Panc1 (cell line): Measurements from ENCODE around the gene MAST4. TPM values are rescaled to one million over a fixed set of nuclear protein-coding genes. Genes with fewer than 3 reads are reported as not detected.

Experiments used
- ATAC-seq: fragments of 200-7000 bp; cut with Tn5 transposase; 2 replicates; pipeline ENCODE4 v1.9.1; 2020; ENCODE audit warnings: mild to moderate bottlenecking, moderate library complexity
- BruUV-seq: library from RNA; stranded (reverse); fragments of 400-500 nt; replicated peaks from 2 replicates; lab custom pipeline; 2021; lab: Mats Ljungman, UMichigan
- CTCF ChIA-PET: fragments of 300-600 bp; sonication (Branson Sonifier 250); formaldehyde crosslinking; loops from one replicate; lab custom pipeline; 2022; ENCODE audit warnings: antibody characterized with exemption; lab: Charles Lee
- POLR2A ChIA-PET: fragments of 300-600 bp; sonication (Branson Sonifier 250); formaldehyde crosslinking; loops from one replicate; lab custom pipeline; 2022; ENCODE audit warnings: antibody characterized with exemption; lab: Charles Lee
- DNase-seq: peaks from one replicate; pipeline ENCODE4 v3.0.0-alpha.2; 2010; ENCODE audit warnings: low read depth, low spot score
- H3K27ac ChIP-seq: 2 replicates; pipeline ENCODE4 v1.5.1; 2011; ENCODE audit warnings: mild to moderate bottlenecking, low read length, inconsistent platforms
- H3K27me3 ChIP-seq: fragments of 200-500 bp; sonication (Bioruptor generic); 2 replicates; pipeline ENCODE4 v1.6.0; 2014; ENCODE audit warnings: low read length, inconsistent platforms; ENCODE audit not compliant: control insufficient read depth, insufficient read depth
- H3K36me3 ChIP-seq: fragments of 200-500 bp; sonication (Bioruptor generic); 2 replicates; pipeline ENCODE4 v1.5.1; 2014; ENCODE audit warnings: inconsistent platforms, mild to moderate bottlenecking, low read length, moderate library complexity; ENCODE audit not compliant: control insufficient read depth, insufficient read depth
- H3K4me1 ChIP-seq: 2 replicates; pipeline ENCODE4 v1.5.1; 2011; ENCODE audit warnings: inconsistent platforms, mild to moderate bottlenecking, low read length, moderate library complexity; ENCODE audit not compliant: control insufficient read depth, insufficient read depth
- H3K4me3 ChIP-seq, 2 experiments: 2 replicates each; pipeline ENCODE4 v1.5.1; 2011 to 2012; ENCODE audit warnings: low read depth in 2 of 2, low read length in 2 of 2, mild to moderate bottlenecking in 2 of 2, inconsistent platforms in 1 of 2, moderate library complexity in 1 of 2
- H3K9me3 ChIP-seq: fragments of 200-500 bp; sonication (Bioruptor generic); 2 replicates; pipeline ENCODE4 v1.5.1; 2014; ENCODE audit warnings: low read depth, mild to moderate bottlenecking, inconsistent platforms, low read length, moderate library complexity; ENCODE audit not compliant: control insufficient read depth, insufficient read depth
- POLR2AphosphoS5 ChIP-seq: IDR thresholded peaks from 2 replicates; pipeline ENCODE4 v1.6.1; 2012; ENCODE audit warnings: mild to moderate bottlenecking, low read depth, low read length, moderate library complexity
- SIN3A ChIP-seq: IDR thresholded peaks from 2 replicates; pipeline ENCODE4 v1.6.1; 2012; ENCODE audit warnings: low read depth, mild to moderate bottlenecking, low read length, moderate library complexity, borderline replicate concordance; ENCODE audit not compliant: insufficient read depth
- TCF7L2 ChIP-seq: IDR thresholded peaks from 2 replicates; pipeline ENCODE4 v1.6.1; 2011; ENCODE audit warnings: mild to moderate bottlenecking, low read depth, low read length, inconsistent platforms
- in situ Hi-C: cut with HindIII; loops from 2 replicates; pipeline ENCODE4 v1.10.0; 2016; ENCODE audit warnings: low sequenced_read_pairs, low pct_unique_long_range_greater_than_20kb
- intact Hi-C: fragments of 100-400 bp; cut with micrococcal nuclease; formaldehyde crosslinking; loops from one replicate; pipeline ENCODE4 v1.10.0; 2022; ENCODE audit not compliant: unreplicated experiment
- total RNA-seq: library from RNA; stranded (reverse); gene quantifications from one replicate; pipeline ENCODE4 v1.2.1, GENCODE V29; 2021; ENCODE audit not compliant: unreplicated experiment
- TF ChIP-seq, protein P1 (sequence below), 2 experiments: IDR thresholded peaks; 2 replicates each; pipeline ENCODE4 v1.6.1; 2011 to 2012; ENCODE audit warnings: low read depth in 2 of 2, control low read depth in 1 of 2, low read length in 1 of 2, mild to moderate bottlenecking in 1 of 2, moderate library complexity in 1 of 2; ENCODE audit not compliant: insufficient read depth in 1 of 2
- TF ChIP-seq, protein P2 (sequence below): fragments of 450-650 bp; IDR thresholded peaks from 2 replicates; pipeline ENCODE4 v1.5.1; 2017; ENCODE audit warnings: mild to moderate bottlenecking

MAST4 gene
- total RNA-seq, 1 experiment from 2014 or later: 1.8 TPM

DNA sequence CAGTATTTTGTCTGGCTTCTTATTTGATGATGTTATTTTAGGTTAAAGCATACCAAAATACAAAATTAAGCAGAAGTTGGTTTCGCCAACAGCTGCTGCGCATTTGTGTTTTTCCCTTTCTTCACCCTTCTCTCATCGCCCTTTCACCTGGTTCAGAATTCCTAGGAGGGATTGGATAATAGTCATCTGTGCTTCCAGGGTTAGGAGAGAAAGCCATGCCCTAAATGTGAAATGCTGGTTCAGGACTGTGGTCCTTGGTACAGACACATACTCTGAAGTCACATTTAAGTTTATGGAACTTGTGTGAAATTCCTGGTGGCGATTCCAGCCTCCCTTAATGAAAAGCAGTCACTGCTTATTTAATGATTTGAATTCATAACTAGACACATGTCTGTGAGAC, 7.7 kb downstream of the MAST4 start:
- in situ Hi-C loops (no loop called here), intact Hi-C loops (no loop called here)

DNA sequence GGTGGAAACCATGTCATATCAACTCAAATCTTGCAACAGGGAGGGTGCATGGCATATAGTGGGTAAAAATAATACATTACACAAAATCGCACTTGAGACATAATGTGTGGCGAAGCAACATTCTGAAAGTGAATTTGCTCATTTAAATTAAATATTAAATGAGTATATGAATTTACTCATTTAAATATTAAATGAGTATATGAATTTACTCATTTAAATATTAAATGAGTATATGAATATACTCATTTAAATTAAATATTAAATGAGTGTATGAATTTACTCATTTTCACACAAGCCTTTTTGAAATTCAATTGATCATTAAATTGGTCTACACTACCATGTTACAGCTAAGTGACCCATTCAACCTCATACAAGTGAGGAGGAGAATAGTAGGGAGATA, 10.5 kb downstream of the MAST4 start:
- no peaks in the 10 kb centered on the region for H3K4me1 ChIP-seq
- H3K27me3 ChIP-seq: peaks cover 10% of the 10 kb centered on the region
- no peak overlapping the region for H3K4me3 ChIP-seq
- DNase-seq (no peak), ATAC-seq (no peak)
- ChIA-PET CTCF (no interaction called here), POLR2A (no interaction called here)
- TF ChIP-seq SIN3A: no peak
- BruUV-seq: no TSS peak
- no peaks in the 10 kb centered on the region for H3K36me3 ChIP-seq
- H3K9me3 ChIP-seq: no peaks in the 10 kb centered on the region
- in situ Hi-C loops (no loop called here), intact Hi-C loops (no loop called here)
- H3K27ac ChIP-seq: no peak overlapping the region

More for the DNA sequence above, 7.7 kb downstream of the MAST4 start:
- ATAC-seq: no peak
- Histone ChIP-seq H3K4me1 (no peaks in the 10 kb centered on the region), H3K27me3 (peaks cover 27% of the 10 kb centered on the region), H3K36me3 (no peaks in the 10 kb centered on the region), H3K4me3 (no peak overlapping the region), H3K27ac (no peak overlapping the region), H3K9me3 (no peaks in the 10 kb centered on the region)
- CTCF ChIA-PET: no interaction called here
- TF ChIP-seq POLR2AphosphoS5 (no peak), TCF7L2 (no peak), SIN3A (no peak)
- TF ChIP-seq, protein P1, sequence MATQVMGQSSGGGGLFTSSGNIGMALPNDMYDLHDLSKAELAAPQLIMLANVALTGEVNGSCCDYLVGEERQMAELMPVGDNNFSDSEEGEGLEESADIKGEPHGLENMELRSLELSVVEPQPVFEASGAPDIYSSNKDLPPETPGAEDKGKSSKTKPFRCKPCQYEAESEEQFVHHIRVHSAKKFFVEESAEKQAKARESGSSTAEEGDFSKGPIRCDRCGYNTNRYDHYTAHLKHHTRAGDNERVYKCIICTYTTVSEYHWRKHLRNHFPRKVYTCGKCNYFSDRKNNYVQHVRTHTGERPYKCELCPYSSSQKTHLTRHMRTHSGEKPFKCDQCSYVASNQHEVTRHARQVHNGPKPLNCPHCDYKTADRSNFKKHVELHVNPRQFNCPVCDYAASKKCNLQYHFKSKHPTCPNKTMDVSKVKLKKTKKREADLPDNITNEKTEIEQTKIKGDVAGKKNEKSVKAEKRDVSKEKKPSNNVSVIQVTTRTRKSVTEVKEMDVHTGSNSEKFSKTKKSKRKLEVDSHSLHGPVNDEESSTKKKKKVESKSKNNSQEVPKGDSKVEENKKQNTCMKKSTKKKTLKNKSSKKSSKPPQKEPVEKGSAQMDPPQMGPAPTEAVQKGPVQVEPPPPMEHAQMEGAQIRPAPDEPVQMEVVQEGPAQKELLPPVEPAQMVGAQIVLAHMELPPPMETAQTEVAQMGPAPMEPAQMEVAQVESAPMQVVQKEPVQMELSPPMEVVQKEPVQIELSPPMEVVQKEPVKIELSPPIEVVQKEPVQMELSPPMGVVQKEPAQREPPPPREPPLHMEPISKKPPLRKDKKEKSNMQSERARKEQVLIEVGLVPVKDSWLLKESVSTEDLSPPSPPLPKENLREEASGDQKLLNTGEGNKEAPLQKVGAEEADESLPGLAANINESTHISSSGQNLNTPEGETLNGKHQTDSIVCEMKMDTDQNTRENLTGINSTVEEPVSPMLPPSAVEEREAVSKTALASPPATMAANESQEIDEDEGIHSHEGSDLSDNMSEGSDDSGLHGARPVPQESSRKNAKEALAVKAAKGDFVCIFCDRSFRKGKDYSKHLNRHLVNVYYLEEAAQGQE (IDR thresholded peaks at IDR 0.05; ENCODE audit: insufficient read depth in 1 of 2, low read depth in 2 of 2, low read length in 1 of 2): no peak
- TF ChIP-seq, protein P2, sequence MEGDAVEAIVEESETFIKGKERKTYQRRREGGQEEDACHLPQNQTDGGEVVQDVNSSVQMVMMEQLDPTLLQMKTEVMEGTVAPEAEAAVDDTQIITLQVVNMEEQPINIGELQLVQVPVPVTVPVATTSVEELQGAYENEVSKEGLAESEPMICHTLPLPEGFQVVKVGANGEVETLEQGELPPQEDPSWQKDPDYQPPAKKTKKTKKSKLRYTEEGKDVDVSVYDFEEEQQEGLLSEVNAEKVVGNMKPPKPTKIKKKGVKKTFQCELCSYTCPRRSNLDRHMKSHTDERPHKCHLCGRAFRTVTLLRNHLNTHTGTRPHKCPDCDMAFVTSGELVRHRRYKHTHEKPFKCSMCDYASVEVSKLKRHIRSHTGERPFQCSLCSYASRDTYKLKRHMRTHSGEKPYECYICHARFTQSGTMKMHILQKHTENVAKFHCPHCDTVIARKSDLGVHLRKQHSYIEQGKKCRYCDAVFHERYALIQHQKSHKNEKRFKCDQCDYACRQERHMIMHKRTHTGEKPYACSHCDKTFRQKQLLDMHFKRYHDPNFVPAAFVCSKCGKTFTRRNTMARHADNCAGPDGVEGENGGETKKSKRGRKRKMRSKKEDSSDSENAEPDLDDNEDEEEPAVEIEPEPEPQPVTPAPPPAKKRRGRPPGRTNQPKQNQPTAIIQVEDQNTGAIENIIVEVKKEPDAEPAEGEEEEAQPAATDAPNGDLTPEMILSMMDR: no peak
- BruUV-seq: no TSS peak
- POLR2A ChIA-PET: no interaction called here
- DNase-seq: no peak

DNA sequence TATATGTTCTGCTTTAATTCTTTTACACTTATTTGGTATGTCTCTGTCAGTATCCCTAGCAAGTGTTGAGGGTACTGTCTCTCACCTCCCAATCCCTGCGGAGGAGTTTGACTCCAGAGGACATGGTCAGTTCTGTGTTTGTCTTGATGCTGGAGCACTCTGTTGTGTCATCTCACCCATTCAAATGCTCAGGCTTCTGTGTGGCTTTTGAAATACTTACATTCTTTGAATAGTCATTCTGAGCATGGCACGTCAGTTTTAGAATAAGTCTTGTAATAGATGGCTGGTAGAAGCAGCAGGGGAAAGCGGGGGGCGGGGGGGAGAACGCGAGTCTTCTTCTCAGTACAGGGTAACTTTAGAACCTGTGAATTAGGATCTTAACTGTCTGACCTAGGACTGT, 12.3 kb downstream of the MAST4 start:
- ChIA-PET POLR2A (no interaction called here), CTCF (no interaction called here)
- no peak for TF ChIP-seq SIN3A
- TF ChIP-seq, protein P1 (IDR thresholded peaks at IDR 0.05; ENCODE audit: insufficient read depth in 1 of 2, low read depth in 2 of 2, low read length in 1 of 2): no peak
- TF ChIP-seq POLR2AphosphoS5: no peak
- TF ChIP-seq TCF7L2: no peak
- TF ChIP-seq, protein P2: no peak
- no peaks in the 10 kb centered on the region for H3K9me3 ChIP-seq
- in situ Hi-C loops: no loop called here
- DNase-seq (no peak), ATAC-seq (no peak)
- peaks cover 5% of the 10 kb centered on the region; the same call in 1 of the 2 replicates for H3K27me3 ChIP-seq
- H3K4me1 ChIP-seq: no peaks in the 10 kb centered on the region
- H3K27ac ChIP-seq: no peak overlapping the region
- no TSS peak for BruUV-seq
- H3K36me3 ChIP-seq: no peaks in the 10 kb centered on the region
- H3K4me3 ChIP-seq: no peak overlapping the region
- intact Hi-C loops: no loop called here
